GM12874 (cell line): ENCODE measurements around the gene UNKL.

ENCODE experiments used
- CTCF ChIP-seq: IDR thresholded peaks from 2 replicates; pipeline ENCODE4 v1.5.1; 2011; ENCODE audit warnings: low read depth, mild to moderate bottlenecking, control low read depth, low read length, moderate library complexity; ENCODE audit not compliant: insufficient read depth

The UNKL gene

GRCh38 chr16:1327619-1327947 is 86.9 kb downstream of the UNKL start:
- no peak for TF ChIP-seq CTCF

- no peak for TF ChIP-seq CTCF
These were observed 87.4 kb downstream of the UNKL start for GRCh38 chr16:1326946-1327618.

GRCh38 chr16:1326391-1326790 is 88.1 kb downstream of the UNKL start:
- no peak for TF ChIP-seq CTCF

- no peak for TF ChIP-seq CTCF
These were observed 88.7 kb downstream of the UNKL start for GRCh38 chr16:1325673-1326371.

- TF ChIP-seq CTCF, result no peak
These were observed 89.2 kb downstream of the UNKL start for GRCh38 chr16:1325261-1325660.

- TF ChIP-seq CTCF, result no peak
These were observed 90.1 kb downstream of the UNKL start for GRCh38 chr16:1324286-1324826.

GRCh38 chr16:1323296-1324239 is 90.9 kb downstream of the UNKL start:
- no peak for TF ChIP-seq CTCF
